NB4 (cell line): Measurements from ENCODE around the gene TMPRSS9.

Experiments used
- MYC ChIP-seq: IDR thresholded peaks from 2 replicates; pipeline ENCODE4 v1.6.1; 2011; ENCODE audit warnings: low read depth, low read length
- POLR2A ChIP-seq: IDR thresholded peaks from 2 replicates; pipeline ENCODE4 v1.6.1; 2011; ENCODE audit warnings: mild to moderate bottlenecking; ENCODE audit not compliant: insufficient read length; ENCODE audit errors: extremely low read depth
- TF ChIP-seq, protein P1 (sequence below): IDR thresholded peaks from one replicate; pipeline ENCODE4 v1.5.1; 2012; ENCODE audit warnings: low read depth, low read length

DNA sequence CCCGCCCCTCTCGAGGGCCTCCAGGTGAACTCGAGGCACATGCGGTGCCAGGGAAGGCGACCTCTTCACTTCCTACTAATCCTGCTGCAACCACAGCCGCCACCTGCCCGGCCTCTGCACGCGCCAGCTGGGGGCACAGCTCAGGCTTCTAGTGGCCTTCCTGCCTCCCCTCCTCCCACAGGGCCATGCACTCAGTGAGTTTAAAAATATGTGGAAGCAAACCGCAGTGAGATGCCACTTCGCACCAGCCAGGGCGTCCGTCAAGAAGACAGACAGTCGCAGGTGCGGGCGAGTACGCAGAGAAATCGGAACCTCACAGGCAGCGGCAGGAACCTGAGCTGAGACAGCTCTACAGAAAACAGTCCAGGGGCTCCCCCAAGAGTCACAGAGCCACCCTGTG lies 86.3 kb downstream of the TMPRSS9 start:
- TF ChIP-seq, protein P1, sequence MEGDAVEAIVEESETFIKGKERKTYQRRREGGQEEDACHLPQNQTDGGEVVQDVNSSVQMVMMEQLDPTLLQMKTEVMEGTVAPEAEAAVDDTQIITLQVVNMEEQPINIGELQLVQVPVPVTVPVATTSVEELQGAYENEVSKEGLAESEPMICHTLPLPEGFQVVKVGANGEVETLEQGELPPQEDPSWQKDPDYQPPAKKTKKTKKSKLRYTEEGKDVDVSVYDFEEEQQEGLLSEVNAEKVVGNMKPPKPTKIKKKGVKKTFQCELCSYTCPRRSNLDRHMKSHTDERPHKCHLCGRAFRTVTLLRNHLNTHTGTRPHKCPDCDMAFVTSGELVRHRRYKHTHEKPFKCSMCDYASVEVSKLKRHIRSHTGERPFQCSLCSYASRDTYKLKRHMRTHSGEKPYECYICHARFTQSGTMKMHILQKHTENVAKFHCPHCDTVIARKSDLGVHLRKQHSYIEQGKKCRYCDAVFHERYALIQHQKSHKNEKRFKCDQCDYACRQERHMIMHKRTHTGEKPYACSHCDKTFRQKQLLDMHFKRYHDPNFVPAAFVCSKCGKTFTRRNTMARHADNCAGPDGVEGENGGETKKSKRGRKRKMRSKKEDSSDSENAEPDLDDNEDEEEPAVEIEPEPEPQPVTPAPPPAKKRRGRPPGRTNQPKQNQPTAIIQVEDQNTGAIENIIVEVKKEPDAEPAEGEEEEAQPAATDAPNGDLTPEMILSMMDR: no peak
- TF ChIP-seq POLR2A: no peak
- no peak for TF ChIP-seq MYC
